AG04450 (cell line): ENCODE results near the gene DYNC2I2. TPM values are rescaled to one million over a fixed set of nuclear protein-coding genes. Genes with fewer than 3 reads are reported as not detected.
A peak's percentile ranks its signal among the peaks of the same experiment; 100 is the strongest.

Source experiments
- CTCF ChIA-PET: fragments of 300-600, 350-600 bp; formaldehyde crosslinking; extraction: SDS; loops from one replicate; lab custom pipeline; 2022; ENCODE audit warnings: antibody characterized with exemption, inconsistent platforms; lab: Charles Lee
- POLR2A ChIA-PET: fragments of 350-600 bp; formaldehyde crosslinking; extraction: SDS; loops from one replicate; lab custom pipeline; 2021; ENCODE audit warnings: antibody characterized with exemption, inconsistent platforms; lab: Yijun Ruan, JAX
- DNase-seq: peaks from one replicate; pipeline ENCODE4 v3.0.0-alpha.2; 2011; ENCODE audit warnings: low read depth, low spot score
- H3K27ac ChIP-seq: one replicate; pipeline ENCODE4 v1.5.1; 2012; ENCODE audit warnings: low read depth, low read length, control low read depth
- H3K27me3 ChIP-seq: one replicate; pipeline ENCODE4 v1.6.0; 2012; ENCODE audit warnings: low read length; ENCODE audit not compliant: control insufficient read depth, insufficient read depth
- H3K4me3 ChIP-seq: 2 replicates; pipeline ENCODE4 v1.5.1; 2011; ENCODE audit warnings: mild to moderate bottlenecking, low read depth, low read length, control low read depth
- H3K9me3 ChIP-seq: 2 replicates; pipeline ENCODE4 v1.5.1; 2012; ENCODE audit warnings: low read length; ENCODE audit not compliant: control insufficient read depth, insufficient read depth
- polyA plus RNA-seq: library from polyadenylated mRNA; depleted of rRNA; stranded (reverse); fragments of >200 nt; gene quantifications from 2 replicates; pipeline ENCODE4 v1.2.3, GENCODE V29; 2011
- TF ChIP-seq, protein P1 (sequence below): IDR thresholded peaks from 2 replicates; pipeline ENCODE4 v1.5.1; 2011; ENCODE audit warnings: low read depth, low read length, control low read depth, inconsistent platforms

DYNC2I2 gene
- polyA plus RNA-seq, 1 experiment: 10.9 TPM

DNA sequence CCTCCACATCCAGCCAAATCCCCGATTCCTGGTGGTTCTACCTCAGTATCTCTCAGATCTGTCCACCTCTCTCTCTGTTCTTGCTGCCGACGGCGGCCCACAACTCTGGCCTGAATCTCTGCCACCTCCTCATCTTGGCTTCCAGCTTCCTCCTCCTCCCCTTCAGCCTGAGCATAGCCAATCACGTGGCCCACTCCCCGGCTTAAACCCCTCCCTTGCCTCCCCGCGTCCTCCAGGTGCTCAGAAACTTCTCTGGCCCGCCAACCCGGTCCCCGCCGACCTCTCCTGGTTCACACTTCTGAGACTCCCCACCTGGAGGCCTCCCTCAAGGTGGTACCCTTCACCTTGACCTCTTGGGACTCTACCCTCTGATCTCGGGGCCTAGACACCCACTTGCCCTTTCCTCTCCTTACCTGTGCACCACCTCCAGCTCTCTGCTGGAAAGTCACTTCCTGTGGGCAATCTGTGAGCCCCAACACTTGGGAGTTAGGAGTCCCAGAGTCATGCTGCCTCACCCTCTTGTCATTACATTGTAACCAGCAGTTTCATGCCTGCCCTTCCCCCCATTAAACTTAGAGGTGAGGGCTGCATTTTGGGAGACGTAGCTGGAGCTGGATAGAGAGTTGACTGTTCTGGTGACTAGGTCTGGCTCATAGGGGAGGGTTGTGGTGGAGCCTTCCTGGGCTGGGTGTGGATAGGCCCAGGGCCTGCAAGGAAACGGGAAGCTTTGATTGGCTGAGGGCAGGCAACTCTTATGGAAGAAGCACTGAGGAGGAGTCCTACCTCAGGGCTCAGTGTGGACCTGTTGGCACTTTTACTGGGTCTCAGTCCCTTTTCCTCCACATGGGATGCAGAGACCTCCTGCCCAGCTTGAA lies 27.9 kb upstream of the DYNC2I2 start:
- POLR2A ChIA-PET: interaction anchor here (0.7 to 1.5 kb wide), 4 partner anchors 16 to 132 kb away, joined by 3 to 5 read pairs (median 4); partner anchors contain the start of gene SPTAN1
- H3K27ac ChIP-seq: peak overlapping the region; percentile 77
- H3K27me3 ChIP-seq: no peaks in the 10 kb centered on the region
- DNase-seq: no peak
- H3K4me3 ChIP-seq: peak overlapping the region; percentile 80
- TF ChIP-seq, protein P1, sequence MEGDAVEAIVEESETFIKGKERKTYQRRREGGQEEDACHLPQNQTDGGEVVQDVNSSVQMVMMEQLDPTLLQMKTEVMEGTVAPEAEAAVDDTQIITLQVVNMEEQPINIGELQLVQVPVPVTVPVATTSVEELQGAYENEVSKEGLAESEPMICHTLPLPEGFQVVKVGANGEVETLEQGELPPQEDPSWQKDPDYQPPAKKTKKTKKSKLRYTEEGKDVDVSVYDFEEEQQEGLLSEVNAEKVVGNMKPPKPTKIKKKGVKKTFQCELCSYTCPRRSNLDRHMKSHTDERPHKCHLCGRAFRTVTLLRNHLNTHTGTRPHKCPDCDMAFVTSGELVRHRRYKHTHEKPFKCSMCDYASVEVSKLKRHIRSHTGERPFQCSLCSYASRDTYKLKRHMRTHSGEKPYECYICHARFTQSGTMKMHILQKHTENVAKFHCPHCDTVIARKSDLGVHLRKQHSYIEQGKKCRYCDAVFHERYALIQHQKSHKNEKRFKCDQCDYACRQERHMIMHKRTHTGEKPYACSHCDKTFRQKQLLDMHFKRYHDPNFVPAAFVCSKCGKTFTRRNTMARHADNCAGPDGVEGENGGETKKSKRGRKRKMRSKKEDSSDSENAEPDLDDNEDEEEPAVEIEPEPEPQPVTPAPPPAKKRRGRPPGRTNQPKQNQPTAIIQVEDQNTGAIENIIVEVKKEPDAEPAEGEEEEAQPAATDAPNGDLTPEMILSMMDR: no peak
- no peaks in the 10 kb centered on the region; the same call in 1 of the 2 replicates for H3K9me3 ChIP-seq
- CTCF ChIA-PET: interaction anchor here (1.4 kb wide), 1 partner anchor 17 kb away, joined by 3 read pairs; the partner anchor contains the start of gene PKN3

DNA sequence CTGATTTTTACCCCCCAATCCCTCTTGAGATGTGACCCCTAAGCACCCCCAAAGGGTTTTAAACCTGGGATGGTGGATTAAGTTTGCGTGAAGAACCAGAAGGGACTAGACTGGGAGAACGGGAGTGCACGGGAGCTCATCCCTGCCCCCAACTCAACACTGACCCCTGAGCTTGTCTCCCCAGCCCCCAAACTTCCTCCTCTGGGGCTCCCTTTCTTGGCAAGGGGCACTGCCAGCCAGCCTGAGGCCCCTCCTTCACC lies 27.3 kb upstream of the DYNC2I2 start:
- ChIA-PET POLR2A (interaction anchor here (0.7 to 1.5 kb wide), 3 partner anchors 17 to 132 kb away, joined by 3 to 5 read pairs (median 4); partner anchors contain the start of gene SPTAN1), CTCF (interaction anchor here (1.4 kb wide), 1 partner anchor 18 kb away, joined by 3 read pairs; the partner anchor contains the start of gene PKN3)
- no peak for DNase-seq
- H3K27ac ChIP-seq: peak overlapping the region; percentile 77
- TF ChIP-seq, protein P1: no peak
- H3K4me3 ChIP-seq: peak overlapping the region; percentile 80
- no peaks in the 10 kb centered on the region; the same call in 1 of the 2 replicates for H3K9me3 ChIP-seq
- H3K27me3 ChIP-seq: no peaks in the 10 kb centered on the region

DNA sequence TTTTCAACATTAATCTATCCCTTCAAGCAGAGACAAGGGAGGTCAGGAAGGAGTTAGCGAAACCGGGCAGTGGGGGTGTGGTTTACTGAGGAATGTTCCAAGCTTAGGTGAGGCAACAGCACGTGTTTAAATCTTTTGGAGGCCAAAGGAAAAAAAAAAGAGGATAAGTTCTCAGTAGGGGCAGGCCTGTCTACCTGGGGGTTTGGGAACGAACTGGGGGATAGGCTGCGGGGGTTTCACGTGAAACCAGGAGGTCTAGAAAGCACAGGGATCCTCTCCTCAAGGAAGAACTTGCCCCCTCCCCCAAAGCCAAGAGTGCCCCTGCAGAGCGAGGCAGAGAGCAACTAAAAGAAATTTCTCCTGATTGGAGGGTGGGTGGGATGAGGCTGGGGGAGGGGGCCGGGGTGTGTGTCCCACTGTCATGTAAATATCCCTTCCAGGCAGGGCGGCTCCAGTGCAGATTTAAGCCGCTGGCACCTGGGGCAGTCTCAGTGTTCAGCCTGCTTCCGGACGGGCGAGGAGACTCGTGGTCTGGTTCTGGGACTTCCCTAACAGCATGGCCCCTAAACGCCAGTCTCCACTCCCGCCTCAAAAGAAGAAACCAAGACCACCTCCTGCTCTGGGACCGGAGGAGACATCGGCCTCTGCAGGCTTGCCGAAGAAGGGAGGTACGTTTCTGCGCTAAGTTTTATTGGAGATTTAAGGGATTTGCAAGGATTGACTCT lies 26.9 kb upstream of the DYNC2I2 start:
- no peak for DNase-seq
- H3K4me3 ChIP-seq: peak overlapping the region; percentile 80
- POLR2A ChIA-PET: interaction anchor here (0.6 to 1.5 kb wide), 4 partner anchors 23 to 295 kb away, joined by 3 to 6 read pairs (median 4); partner anchors contain the start of gene SPTAN1

DNA sequence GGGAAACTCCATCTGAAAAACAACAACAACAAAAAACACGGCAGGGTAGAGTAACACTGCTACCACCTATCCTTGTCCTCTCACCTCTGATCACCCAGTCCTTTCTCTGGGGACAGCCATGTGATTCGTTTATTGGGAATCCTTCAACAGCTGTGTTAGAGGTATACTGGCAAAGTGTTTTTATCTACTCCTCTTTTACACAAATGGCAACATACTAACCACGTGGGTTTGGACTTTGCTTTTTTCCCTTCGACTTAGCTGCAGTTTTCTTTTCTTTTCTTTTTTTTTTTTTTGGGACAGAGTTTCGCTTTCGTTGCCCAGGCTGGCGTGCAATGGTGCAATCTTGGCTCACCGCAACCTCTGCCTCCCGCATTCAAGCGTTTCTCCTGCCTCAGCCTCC lies 21.1 kb upstream of the DYNC2I2 start:
- POLR2A ChIA-PET: no interaction called here
- DNase-seq: no peak
- no peaks in the 10 kb centered on the region for H3K9me3 ChIP-seq
- CTCF ChIA-PET: interaction anchor here (1.0 kb wide), 1 partner anchor 32 kb away, joined by 4 read pairs; no protein-coding TSS in a partner anchor
- no peak overlapping the region for H3K4me3 ChIP-seq
- no peaks in the 10 kb centered on the region for H3K27me3 ChIP-seq
- TF ChIP-seq, protein P1: no peak
- no peak overlapping the region for H3K27ac ChIP-seq

More for the DNA sequence above, 26.9 kb upstream of the DYNC2I2 start:
- no peaks in the 10 kb centered on the region for H3K27me3 ChIP-seq
- H3K9me3 ChIP-seq: no peaks in the 10 kb centered on the region; the same call in 1 of the 2 replicates
- TF ChIP-seq, protein P1: no peak
- H3K27ac ChIP-seq: peak overlapping the region; percentile 77
- CTCF ChIA-PET: interaction anchor here (1.0 to 1.4 kb wide), 2 partner anchors 18 to 19 kb away, joined by 3 to 4 read pairs; partner anchors contain the start of gene PKN3
